ENCODE data around the gene DEFB125.
"Not testable (repeated sequence)": the region's sequence is repeated elsewhere in the genome, so short reads cannot be mapped to it uniquely, and the experiment has no call there.

The DEFB125 gene

DNA sequence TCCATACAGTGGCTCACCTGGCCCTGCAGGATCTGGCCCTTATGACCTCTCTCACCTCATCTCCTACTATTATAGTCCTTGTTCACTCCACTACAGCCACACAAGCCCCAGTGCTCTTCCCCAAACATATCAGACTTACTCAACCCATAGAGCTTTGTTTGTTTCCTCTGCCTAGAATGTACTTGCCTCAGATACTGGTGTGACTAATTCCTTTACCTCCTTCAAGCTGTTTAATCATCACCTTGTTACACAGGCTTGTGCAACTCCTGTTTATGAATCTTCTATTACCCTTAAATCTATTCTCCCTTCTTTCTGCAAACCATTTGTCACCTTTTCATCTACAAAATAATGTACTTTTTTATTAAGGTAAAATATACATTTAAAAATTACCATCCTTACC lies 3.2 kb downstream of the DEFB125 start:
- H3K27ac Mint-ChIP-seq, result no peak overlapping the region
- peaks cover 33% of the 10 kb centered on the region for H3K27me3 Mint-ChIP-seq (ENCODE audit: low read depth, poor library complexity)

DNA sequence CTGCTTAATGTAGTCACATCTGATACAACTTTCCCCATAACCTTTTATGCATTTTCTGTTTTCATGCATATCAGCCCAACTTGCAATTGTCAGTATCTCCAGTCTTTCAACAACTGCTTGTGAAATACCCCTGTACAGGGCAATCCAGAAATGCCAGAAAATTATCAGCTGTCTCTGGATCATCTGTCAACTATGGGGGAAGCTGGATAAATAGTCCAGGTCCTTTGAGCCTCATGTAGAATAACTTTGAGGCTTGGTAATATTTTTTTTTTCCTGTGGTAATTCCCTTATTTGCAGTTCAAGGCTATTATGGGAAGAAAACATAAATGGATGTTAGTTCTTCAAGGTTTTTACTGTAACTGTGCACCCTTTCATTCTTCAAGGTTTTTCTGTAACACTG lies 6.2 kb downstream of the DEFB125 start:
- DNase-seq, result no peak
- H3K27me3 Mint-ChIP-seq (ENCODE audit: low read depth, poor library complexity), result peaks cover 41% of the 10 kb centered on the region
- H3K4me3 Mint-ChIP-seq, result no peak overlapping the region
- H3K27ac Mint-ChIP-seq, result no peak overlapping the region
- H3K36me3 Mint-ChIP-seq (ENCODE audit: low read depth), result no peaks in the 10 kb centered on the region
- TF ChIP-seq, protein P1, sequence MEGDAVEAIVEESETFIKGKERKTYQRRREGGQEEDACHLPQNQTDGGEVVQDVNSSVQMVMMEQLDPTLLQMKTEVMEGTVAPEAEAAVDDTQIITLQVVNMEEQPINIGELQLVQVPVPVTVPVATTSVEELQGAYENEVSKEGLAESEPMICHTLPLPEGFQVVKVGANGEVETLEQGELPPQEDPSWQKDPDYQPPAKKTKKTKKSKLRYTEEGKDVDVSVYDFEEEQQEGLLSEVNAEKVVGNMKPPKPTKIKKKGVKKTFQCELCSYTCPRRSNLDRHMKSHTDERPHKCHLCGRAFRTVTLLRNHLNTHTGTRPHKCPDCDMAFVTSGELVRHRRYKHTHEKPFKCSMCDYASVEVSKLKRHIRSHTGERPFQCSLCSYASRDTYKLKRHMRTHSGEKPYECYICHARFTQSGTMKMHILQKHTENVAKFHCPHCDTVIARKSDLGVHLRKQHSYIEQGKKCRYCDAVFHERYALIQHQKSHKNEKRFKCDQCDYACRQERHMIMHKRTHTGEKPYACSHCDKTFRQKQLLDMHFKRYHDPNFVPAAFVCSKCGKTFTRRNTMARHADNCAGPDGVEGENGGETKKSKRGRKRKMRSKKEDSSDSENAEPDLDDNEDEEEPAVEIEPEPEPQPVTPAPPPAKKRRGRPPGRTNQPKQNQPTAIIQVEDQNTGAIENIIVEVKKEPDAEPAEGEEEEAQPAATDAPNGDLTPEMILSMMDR (IDR thresholded peaks at IDR 0.05), result no peak
- no peaks in the 10 kb centered on the region for H3K4me1 Mint-ChIP-seq
- H3K9me3 Mint-ChIP-seq, result peaks cover 34% of the 10 kb centered on the region

More for the DNA sequence above, 3.2 kb downstream of the DEFB125 start:
- no peaks in the 10 kb centered on the region for H3K4me1 Mint-ChIP-seq
- DNase-seq, result no peak
- H3K9me3 Mint-ChIP-seq, result peaks cover 28% of the 10 kb centered on the region
- H3K36me3 Mint-ChIP-seq (ENCODE audit: low read depth), result no peaks in the 10 kb centered on the region
- no peak overlapping the region for H3K4me3 Mint-ChIP-seq
- TF ChIP-seq, protein P1 (IDR thresholded peaks at IDR 0.05), result no peak

DNA sequence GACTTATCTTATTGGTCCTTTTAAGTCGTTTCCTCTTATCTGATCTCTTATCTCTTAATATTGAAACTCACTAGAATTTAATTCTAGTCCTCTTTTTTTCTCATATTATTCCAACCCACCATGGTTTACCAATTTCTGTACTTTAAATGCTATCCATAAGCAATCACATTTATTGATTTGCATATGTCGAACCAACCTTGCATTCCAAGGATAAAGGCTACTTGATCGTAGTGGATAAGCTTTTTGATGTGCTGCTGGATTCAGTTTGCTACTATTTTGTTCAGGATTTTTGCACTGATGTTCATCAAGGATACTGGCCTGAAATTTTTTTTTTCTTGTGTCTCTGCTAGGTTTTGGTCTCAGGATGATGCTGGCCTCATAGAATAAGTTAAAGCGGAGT lies 7.7 kb downstream of the DEFB125 start:
- peaks cover 49% of the 10 kb centered on the region for H3K27me3 Mint-ChIP-seq (ENCODE audit: low read depth, poor library complexity)
- no peak overlapping the region for H3K4me3 Mint-ChIP-seq
- TF ChIP-seq, protein P1 (IDR thresholded peaks at IDR 0.05), result no peak
- H3K36me3 Mint-ChIP-seq (ENCODE audit: low read depth), result no peaks in the 10 kb centered on the region
- no peak overlapping the region for H3K27ac Mint-ChIP-seq
- DNase-seq, result no peak
- peaks cover 34% of the 10 kb centered on the region for H3K9me3 Mint-ChIP-seq
- H3K4me1 Mint-ChIP-seq, result no peaks in the 10 kb centered on the region

DNA sequence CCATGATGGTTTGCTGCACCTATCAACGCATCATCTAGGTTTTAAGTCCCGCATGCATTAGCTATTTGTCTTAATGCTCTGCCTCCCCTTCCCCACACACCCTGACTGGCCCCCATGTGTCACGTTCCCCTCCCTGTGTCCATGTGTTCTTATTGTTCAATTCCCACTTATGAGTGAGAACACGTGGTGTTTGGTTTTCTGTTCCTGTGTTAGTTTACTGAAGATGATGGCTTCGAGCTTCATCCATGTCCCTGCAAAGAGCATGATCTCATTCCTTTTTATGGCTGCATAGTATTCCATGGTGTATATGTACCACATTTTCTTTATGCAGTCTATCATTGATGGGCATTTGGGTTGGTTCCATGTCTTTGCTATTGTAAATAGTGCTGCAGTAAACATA lies 10.2 kb downstream of the DEFB125 start:
- peaks cover 32% of the 10 kb centered on the region for H3K9me3 Mint-ChIP-seq
- H3K27ac Mint-ChIP-seq; H3K4me3 Mint-ChIP-seq; DNase-seq; H3K4me1 Mint-ChIP-seq; H3K36me3 Mint-ChIP-seq (ENCODE audit: low read depth): not testable (repeated sequence)
- peaks cover 49% of the 10 kb centered on the region for H3K27me3 Mint-ChIP-seq (ENCODE audit: low read depth, poor library complexity)

DNA sequence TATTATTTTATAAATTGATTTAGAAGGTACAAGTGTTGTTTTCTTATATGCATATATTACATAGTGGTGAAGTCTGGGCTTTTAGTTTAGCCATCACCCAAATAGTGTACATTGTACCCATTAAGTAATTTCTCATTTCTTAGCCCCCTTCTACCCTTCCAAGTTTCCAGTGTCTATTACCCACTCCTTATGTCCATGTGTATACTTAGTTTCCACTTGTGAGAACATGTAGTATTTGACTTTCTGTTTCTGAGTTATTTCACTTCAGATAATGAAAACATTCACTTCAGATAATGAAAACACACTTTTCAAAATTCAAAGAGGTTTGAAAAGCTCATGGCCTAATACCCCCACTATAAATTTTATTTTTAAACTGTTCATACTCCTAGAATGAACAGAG lies 14.5 kb downstream of the DEFB125 start:
- H3K4me1 Mint-ChIP-seq, result no peaks in the 10 kb centered on the region
- no peak overlapping the region for H3K27ac Mint-ChIP-seq
- TF ChIP-seq, protein P1 (IDR thresholded peaks at IDR 0.05), result no peak
- no peaks in the 10 kb centered on the region for H3K36me3 Mint-ChIP-seq (ENCODE audit: low read depth)
- DNase-seq, result no peak
- no peak overlapping the region for H3K4me3 Mint-ChIP-seq
- peaks cover 62% of the 10 kb centered on the region for H3K27me3 Mint-ChIP-seq (ENCODE audit: low read depth, poor library complexity)
- peaks cover 5% of the 10 kb centered on the region for H3K9me3 Mint-ChIP-seq

DNA sequence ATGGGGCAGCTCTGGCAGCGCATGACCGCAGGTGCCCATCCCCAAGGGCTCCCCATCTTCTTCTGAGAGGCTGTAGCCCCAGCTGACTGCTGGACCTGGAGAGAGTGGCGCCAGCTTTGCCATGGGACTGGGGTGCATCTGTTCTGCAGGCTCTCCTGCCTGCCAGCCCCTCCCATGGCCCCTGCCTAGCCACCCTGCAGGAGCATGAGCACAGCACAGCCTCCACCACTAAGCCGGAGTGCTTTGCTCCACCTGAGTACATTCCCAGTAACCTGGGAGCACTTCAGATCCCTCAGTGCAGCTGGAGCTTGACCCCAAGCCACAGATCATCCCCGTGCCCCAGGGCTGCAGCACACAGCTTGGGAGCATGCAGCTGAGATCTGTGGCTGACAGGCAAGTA lies 16.0 kb downstream of the DEFB125 start:
- H3K27me3 Mint-ChIP-seq (ENCODE audit: low read depth, poor library complexity), result peaks cover 74% of the 10 kb centered on the region
- no peaks in the 10 kb centered on the region for H3K4me1 Mint-ChIP-seq
- no peak overlapping the region for H3K27ac Mint-ChIP-seq
- H3K36me3 Mint-ChIP-seq (ENCODE audit: low read depth), result no peaks in the 10 kb centered on the region
- no peaks in the 10 kb centered on the region for H3K9me3 Mint-ChIP-seq
- H3K4me3 Mint-ChIP-seq, result no peak overlapping the region
- TF ChIP-seq, protein P1 (IDR thresholded peaks at IDR 0.05), result no peak
- no peak for DNase-seq
